HG02870 (cell line): ENCODE data around the gene AHRR.
"Not testable (repeated sequence)": the region's sequence is repeated elsewhere in the genome, so short reads cannot be mapped to it uniquely, and the experiment has no call there.

ENCODE experiments used
- ATAC-seq: cut with Tn5 transposase; IDR thresholded peaks from one replicate; pipeline ENCODE4 v1.9.1; 2021; ENCODE audit warnings: mild to moderate bottlenecking, moderate library complexity; ENCODE audit not compliant: unreplicated experiment

Gene AHRR

GRCh38 chr5:405421-405820, 83.9 kb downstream of the AHRR start:
- ATAC-seq, result no peak

- ATAC-seq, result no peak
These were observed 84.5 kb downstream of the AHRR start for GRCh38 chr5:406041-406440.

DNA sequence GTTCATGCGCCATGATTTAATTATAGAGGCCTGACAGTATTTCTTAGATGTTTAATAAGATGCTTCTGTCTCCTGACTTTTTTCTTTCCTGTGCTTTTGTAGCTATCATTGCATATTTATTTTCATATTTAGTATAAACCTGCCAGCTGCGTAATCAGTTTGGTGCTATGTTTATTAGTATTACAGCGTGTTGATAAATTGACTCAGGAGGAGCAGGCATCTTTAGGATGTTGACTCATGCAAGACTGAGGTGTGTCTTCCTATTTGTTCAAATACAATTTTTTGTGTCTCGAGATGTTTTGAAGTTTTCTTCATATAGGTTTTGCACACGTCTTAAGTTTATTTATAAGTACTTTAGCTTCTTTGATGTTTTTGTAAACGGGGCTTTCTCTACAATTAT, 85.5 kb downstream of the AHRR start:
- ATAC-seq, result no peak

GRCh38 chr5:407801-408268, 86.3 kb downstream of the AHRR start:
- ATAC-seq, result no peak

DNA sequence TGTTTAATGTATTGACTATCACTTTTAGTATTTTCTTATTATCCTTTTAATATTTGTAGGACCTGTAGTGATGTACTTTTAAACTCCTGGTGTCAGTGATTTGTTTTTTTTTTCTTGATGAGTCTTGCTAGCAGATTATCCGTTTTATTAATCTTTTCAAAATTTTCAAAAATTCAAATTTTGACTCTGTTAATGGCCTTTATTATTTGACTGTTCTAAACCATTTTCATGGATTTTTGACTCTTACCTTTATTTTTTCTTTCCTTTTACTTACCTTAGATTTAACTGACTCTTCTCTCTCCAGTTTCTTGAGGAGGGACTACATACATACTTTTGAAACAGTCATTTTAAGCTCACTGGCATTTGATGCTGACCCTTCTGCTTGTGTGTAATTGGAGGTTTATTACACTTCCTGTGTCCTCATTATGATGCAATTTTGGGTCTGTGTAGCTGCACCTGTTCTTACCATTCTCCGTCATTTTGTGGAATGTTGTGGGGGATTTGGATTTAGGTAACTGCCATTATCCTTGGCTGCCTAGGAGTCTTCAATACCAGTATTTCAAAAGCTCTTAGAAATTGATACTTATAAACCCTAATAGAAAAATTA, 89.5 kb downstream of the AHRR start:
- ATAC-seq, result no peak

DNA sequence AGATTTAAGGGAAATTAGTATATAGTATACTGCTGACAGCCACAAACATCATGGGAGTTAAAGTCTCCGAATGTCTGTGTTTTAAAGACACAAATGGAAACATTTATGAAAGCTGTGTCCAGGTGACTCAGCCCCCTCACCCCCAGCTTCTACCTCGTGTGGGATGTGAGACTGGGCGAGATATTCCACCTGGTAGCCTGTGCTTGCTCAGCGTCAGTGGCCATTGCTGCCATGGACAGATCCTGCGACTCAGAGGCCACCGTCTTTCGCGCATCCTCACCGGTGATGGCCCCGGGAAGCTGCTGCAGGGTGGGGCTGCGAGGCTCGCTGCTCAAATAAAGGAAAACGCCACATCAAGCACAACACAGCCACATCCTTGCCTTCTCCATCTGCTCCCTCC, 90.2 kb downstream of the AHRR start:
- no peak for ATAC-seq

GRCh38 chr5:414991-415927, 93.7 kb downstream of the AHRR start:
- ATAC-seq, result not testable (repeated sequence)

DNA sequence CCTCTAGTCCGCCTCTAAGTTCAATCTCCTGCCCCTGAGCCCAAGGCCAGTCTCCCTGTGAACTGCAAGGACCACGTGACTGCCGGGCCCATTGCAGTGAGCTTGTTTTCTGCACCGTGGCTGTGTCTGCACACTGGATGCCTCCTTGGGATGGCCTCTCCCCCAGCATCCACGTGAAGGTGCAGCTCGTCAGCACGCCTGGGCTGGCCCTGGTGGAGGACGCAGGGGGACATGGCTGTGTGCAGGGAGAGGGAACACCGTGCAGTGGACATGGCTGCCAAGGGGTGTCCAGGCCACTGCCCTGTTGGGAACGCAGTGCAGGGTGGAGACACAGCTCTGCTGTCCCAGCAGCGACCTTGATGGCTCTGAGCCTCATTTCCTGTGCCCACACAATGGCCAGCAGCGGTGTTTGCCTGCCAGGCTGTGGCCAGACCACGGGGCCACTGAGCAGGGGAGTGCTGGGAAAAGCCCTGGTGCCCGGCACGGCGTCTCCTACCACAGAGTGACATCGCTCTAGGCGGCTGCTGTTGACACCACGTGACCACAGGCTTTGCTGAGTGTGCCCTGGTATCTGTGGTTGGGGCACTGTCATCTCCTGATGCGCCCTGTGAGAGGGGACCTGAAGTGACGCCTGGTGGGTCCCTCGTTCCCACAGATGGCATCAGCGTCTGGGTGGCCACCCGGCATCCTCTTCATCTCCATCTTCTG, 94.6 kb downstream of the AHRR start:
- no peak for ATAC-seq

GRCh38 chr5:416636-416960, 95.1 kb downstream of the AHRR start:
- ATAC-seq, result no peak

- ATAC-seq, result no peak
These were observed 96.0 kb downstream of the AHRR start for GRCh38 chr5:417301-418161.

- ATAC-seq, result no peak
These were observed 96.9 kb downstream of the AHRR start for GRCh38 chr5:418162-419121.

GRCh38 chr5:419970-420369, 98.5 kb downstream of the AHRR start:
- no peak for ATAC-seq

GRCh38 chr5:420632-421286, 99.2 kb downstream of the AHRR start:
- no peak for ATAC-seq

DNA sequence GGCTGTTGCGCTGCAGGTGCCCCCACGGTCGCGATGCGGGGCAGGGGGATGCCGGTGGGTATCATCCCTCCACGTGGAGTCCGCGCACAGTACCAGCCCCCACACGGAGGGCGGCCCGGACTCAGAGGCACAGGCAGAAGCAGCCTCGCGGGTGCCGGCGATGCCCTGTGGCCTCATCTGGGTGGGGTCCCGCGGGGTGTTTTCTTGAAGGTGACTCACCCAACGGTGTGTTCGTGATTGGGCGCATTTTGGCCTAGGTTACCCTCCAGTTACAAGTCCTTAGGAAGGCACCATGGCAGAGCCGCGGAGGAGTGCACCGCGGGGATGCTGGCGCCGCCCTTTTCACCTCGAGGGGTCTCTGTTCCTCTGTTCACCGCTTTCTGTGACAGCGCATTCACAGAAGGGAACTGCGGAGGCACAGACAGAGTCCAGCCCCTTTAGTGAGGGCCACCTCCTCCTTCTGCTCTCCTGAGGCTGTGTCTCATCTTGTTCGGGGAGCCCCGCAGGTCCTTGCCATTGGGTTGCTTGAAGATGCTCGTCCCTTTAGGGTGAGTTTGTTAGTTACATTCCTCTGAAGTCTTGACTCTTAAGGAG, 99.9 kb downstream of the AHRR start:
- ATAC-seq, result no peak

GRCh38 chr5:421901-422300, 100.4 kb downstream of the AHRR start:
- ATAC-seq, result no peak

- ATAC-seq, result no peak
These were observed 101.1 kb downstream of the AHRR start for GRCh38 chr5:422323-423232.

- ATAC-seq, result no peak
These were observed 101.7 kb downstream of the AHRR start for GRCh38 chr5:423233-423565.
